ENCODE results near the gene FBXO33.

GRCh38 chr14:39396448-39396847, 35.8 kb downstream of the FBXO33 start:
- no peak for TF ChIP-seq CTCF (IDR thresholded peaks at IDR 0.05; ENCODE audit: low read length)
- TF ChIP-seq EZH2 (optimal IDR thresholded peaks at IDR 0.05; ENCODE audit: low read depth, low read length), result no peak

Data from MM.1S (cell line).